Thyroid gland (tissue), 4 donors: ENCODE results near the gene OPRM1.

Experiments used
- POLR2A ChIP-seq, 2 donors: fragments of 450-650 bp; IDR thresholded peaks; one replicate each; pipeline ENCODE4 v1.6.1; 2017; ENCODE audit warnings: antibody characterized with exemption in 2 of 2, mild to moderate bottlenecking in 2 of 2, moderate library complexity in 1 of 2
- TF ChIP-seq, protein P1 (sequence below), 6 experiments: fragments of 200-600 bp in 3 of 6; fragments of 450-650 bp in 3 of 6; sonication (generic) in 3 of 6; IDR thresholded peaks; one replicate each; pipeline ENCODE4 v1.5.1; 2016 to 2019; ENCODE audit warnings: antibody characterized with exemption in 6 of 6, mild to moderate bottlenecking in 2 of 6, inconsistent platforms in 1 of 6, moderate library complexity in 1 of 6

DNA sequence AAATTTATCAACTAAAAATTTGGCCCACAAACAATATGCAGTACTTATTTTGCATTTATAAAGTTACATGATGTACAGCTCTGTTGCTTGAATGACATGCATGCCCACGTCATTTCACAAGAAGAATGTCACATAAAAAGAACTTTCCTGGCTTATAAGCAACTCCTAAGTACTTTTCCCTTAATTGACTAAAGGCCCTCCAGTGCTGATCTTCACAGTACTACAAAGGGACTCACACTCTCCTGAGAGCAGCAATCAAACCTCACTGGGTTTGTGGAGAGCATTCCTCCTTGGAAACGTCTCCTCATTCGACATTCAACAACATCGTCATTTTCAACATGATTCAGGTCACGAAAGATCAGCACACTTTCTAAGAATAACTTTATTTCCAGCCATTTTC lies 206.5 kb downstream of the OPRM1 start:
- TF ChIP-seq, protein P1, sequence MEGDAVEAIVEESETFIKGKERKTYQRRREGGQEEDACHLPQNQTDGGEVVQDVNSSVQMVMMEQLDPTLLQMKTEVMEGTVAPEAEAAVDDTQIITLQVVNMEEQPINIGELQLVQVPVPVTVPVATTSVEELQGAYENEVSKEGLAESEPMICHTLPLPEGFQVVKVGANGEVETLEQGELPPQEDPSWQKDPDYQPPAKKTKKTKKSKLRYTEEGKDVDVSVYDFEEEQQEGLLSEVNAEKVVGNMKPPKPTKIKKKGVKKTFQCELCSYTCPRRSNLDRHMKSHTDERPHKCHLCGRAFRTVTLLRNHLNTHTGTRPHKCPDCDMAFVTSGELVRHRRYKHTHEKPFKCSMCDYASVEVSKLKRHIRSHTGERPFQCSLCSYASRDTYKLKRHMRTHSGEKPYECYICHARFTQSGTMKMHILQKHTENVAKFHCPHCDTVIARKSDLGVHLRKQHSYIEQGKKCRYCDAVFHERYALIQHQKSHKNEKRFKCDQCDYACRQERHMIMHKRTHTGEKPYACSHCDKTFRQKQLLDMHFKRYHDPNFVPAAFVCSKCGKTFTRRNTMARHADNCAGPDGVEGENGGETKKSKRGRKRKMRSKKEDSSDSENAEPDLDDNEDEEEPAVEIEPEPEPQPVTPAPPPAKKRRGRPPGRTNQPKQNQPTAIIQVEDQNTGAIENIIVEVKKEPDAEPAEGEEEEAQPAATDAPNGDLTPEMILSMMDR (IDR thresholded peaks at IDR 0.05), result no peak
- no peak for TF ChIP-seq POLR2A (IDR thresholded peaks at IDR 0.05)
